Liver (tissue), 9 donors: ENCODE results near the gene EP400. TPM values are rescaled to one million over a fixed set of nuclear protein-coding genes. Genes with fewer than 3 reads are reported as not detected.

ENCODE experiments used
- DNase-seq: peaks from one replicate; pipeline ENCODE4 v3.0.0-alpha.2; 2017; ENCODE audit warnings: low spot score
- H3K27ac ChIP-seq, 2 donors: one replicate each; pipeline ENCODE4 v1.7.0; 2013; ENCODE audit warnings: inconsistent platforms in 2 of 2, low read length in 2 of 2, control low read depth in 1 of 2, low read depth in 1 of 2, mild to moderate bottlenecking in 1 of 2
- H3K27me3 ChIP-seq, 4 donors: one replicate each; pipeline versions ENCODE4 v1.6.1 to v1.7.0; 2013; ENCODE audit warnings: low read length in 3 of 4, inconsistent platforms in 1 of 4, mild to moderate bottlenecking in 1 of 4, moderate library complexity in 1 of 4; ENCODE audit not compliant: control insufficient read depth in 4 of 4, insufficient read depth in 4 of 4
- H3K36me3 ChIP-seq, 4 donors: one replicate each; pipeline versions ENCODE4 v1.6.1 to v1.7.0; 2013; ENCODE audit warnings: low read length in 3 of 4, mild to moderate bottlenecking in 3 of 4, low read depth in 1 of 4, moderate library complexity in 1 of 4; ENCODE audit not compliant: control insufficient read depth in 4 of 4, insufficient read depth in 3 of 4
- H3K4me1 ChIP-seq, 4 donors: one replicate each; pipeline versions ENCODE4 v1.6.1 to v1.7.0; 2013; ENCODE audit warnings: low read length in 3 of 4, mild to moderate bottlenecking in 3 of 4, moderate library complexity in 1 of 4; ENCODE audit not compliant: control insufficient read depth in 4 of 4, insufficient read depth in 4 of 4
- H3K4me3 ChIP-seq, 3 donors: one replicate each; pipeline versions ENCODE4 v1.6.1 to v1.7.0; 2013; ENCODE audit warnings: low read length in 3 of 3, control low read depth in 1 of 3, low read depth in 1 of 3, mild to moderate bottlenecking in 1 of 3
- H3K9ac ChIP-seq, 2 donors: one replicate each; pipeline ENCODE4 v1.7.0; 2013; ENCODE audit warnings: low read length in 2 of 2, mild to moderate bottlenecking in 2 of 2, moderate library complexity in 2 of 2, control low read depth in 1 of 2, low read depth in 1 of 2
- H3K9me3 ChIP-seq, 4 donors: one replicate each; pipeline versions ENCODE4 v1.6.1 to v1.7.0; 2013; ENCODE audit warnings: low read length in 3 of 4; ENCODE audit not compliant: control insufficient read depth in 4 of 4
- CTCF ChIP-seq: fragments of 150-350 bp; IDR thresholded peaks from 2 replicates; pipeline ENCODE4 v1.5.1; 2017; ENCODE audit warnings: improper control_type of control experiment, low read depth, low read length; ENCODE audit not compliant: missing input control
- EGR1 ChIP-seq, 2 donors: IDR thresholded peaks; 2 replicates each; pipeline ENCODE4 v1.6.1; 2016 to 2018; ENCODE audit warnings: antibody characterized with exemption in 2 of 2, low read depth in 2 of 2
- FOXA1 ChIP-seq: IDR thresholded peaks from 2 replicates; pipeline ENCODE4 v1.6.1; 2016; ENCODE audit warnings: antibody characterized with exemption
- FOXA2 ChIP-seq: IDR thresholded peaks from 2 replicates; pipeline ENCODE4 v1.6.1; 2016; ENCODE audit warnings: antibody characterized with exemption
- GABPA ChIP-seq, 2 donors: IDR thresholded peaks in 1 of 2; conservative IDR thresholded peaks in 1 of 2; 2 replicates each; pipeline ENCODE4 v1.6.1; 2016; ENCODE audit warnings: antibody characterized with exemption in 2 of 2, mild to moderate bottlenecking in 1 of 2, moderate library complexity in 1 of 2
- HNF4A ChIP-seq, 2 donors: conservative IDR thresholded peaks; 2 replicates each; pipeline ENCODE4 v1.6.1; 2016; ENCODE audit warnings: antibody characterized with exemption in 2 of 2, mild to moderate bottlenecking in 2 of 2
- HNF4G ChIP-seq: IDR thresholded peaks from 2 replicates; pipeline ENCODE4 v1.6.1; 2016; ENCODE audit warnings: antibody characterized with exemption
- NR2F2 ChIP-seq: IDR thresholded peaks from 2 replicates; pipeline ENCODE4 v1.6.1; 2016; ENCODE audit warnings: antibody characterized with exemption
- RAD21 ChIP-seq, 2 donors: IDR thresholded peaks; 2 replicates each; pipeline ENCODE4 v1.6.1; 2016; ENCODE audit warnings: antibody characterized with exemption in 2 of 2, mild to moderate bottlenecking in 2 of 2
- SP1 ChIP-seq: IDR thresholded peaks from 2 replicates; pipeline ENCODE4 v1.6.1; 2018; ENCODE audit warnings: antibody characterized with exemption, mild to moderate bottlenecking
- YY1 ChIP-seq: IDR thresholded peaks from 2 replicates; pipeline ENCODE4 v1.6.1; 2016; ENCODE audit warnings: antibody characterized with exemption, mild to moderate bottlenecking
- WGBS: extraction: QIAGEN DNeasy Blood & Tissue Kit; methylation state at CpG from one replicate; pipeline ENCODE4 v1.1.7; 2013; 5-methylcytosine and 5-hydroxymethylcytosine counted together
- polyA plus RNA-seq, 2 donors: library from polyadenylated mRNA; stranded (reverse) in 1 of 2; unstranded in 1 of 2; fragments of 200-250 nt in 1 of 2; fragments of >200 nt in 1 of 2; fragmentation: Nextera tagmentation in 1 of 2; extraction: Ambion mirVana in 1 of 2; gene quantifications; one replicate each; pipeline versions ENCODE4 v1.2.1 to v1.2.3, GENCODE V29; 2013 to 2015
- total RNA-seq, 2 donors: library from RNA; depleted of rRNA; stranded (reverse); fragments of >200 nt; gene quantifications; one replicate each; pipeline ENCODE4 v1.2.3, GENCODE V29; 2014
- TF ChIP-seq, protein P1 (sequence below): IDR thresholded peaks from 2 replicates; pipeline ENCODE4 v1.6.1; 2016; ENCODE audit warnings: antibody characterized with exemption
- TF ChIP-seq, protein P2 (sequence below): IDR thresholded peaks from 2 replicates; pipeline ENCODE4 v1.6.1; 2016; ENCODE audit warnings: antibody characterized with exemption
- TF ChIP-seq, protein P3 (sequence below): IDR thresholded peaks from 2 replicates; pipeline ENCODE4 v1.6.1; 2016; ENCODE audit warnings: antibody characterized with exemption, mild to moderate bottlenecking
- donor health status: healthy.
- donor health status: healthy.
- donor health status: healthy.
- donor health status: healthy.
- donor health status: healthy.

EP400 gene
- total and polyA plus RNA-seq, 4 donors: 4.7 to 12.4 (median 7.1) TPM

DNA sequence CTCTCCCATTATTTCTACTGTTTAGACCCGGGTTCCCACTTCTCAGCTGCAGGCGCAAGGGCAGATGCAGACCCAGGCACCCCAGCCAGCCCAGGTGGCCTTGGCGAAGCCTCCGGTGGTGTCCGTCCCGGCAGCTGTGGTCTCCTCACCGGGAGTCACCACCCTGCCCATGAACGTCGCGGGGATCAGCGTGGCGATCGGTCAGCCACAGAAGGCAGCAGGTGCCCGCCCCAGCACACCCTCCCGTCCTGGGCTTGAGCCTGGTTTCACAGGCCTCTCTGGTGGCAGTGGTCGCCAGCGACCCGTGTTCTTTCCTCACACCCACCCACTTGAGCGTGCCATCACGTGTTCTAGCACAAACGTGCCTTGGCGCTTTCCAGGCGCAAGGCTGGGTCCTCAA, 117.0 kb downstream of the EP400 start:
- no peaks in the 10 kb centered on the region for H3K4me1 ChIP-seq
- WGBS: 95% methylated on average over 23 of the region's 23 CpGs
- TF ChIP-seq HNF4A (conservative IDR thresholded peaks at IDR 0.05) (no peak), EGR1 (IDR thresholded peaks at IDR 0.05; ENCODE audit: low read depth in 2 of 2) (no peak), YY1 (no peak), CTCF (no peak), RAD21 (IDR thresholded peaks at IDR 0.05) (no peak)
- peaks cover 11 to 83% (median 33%) of the 10 kb centered on the region in 4 donors for H3K36me3 ChIP-seq
- no peak overlapping the region for H3K4me3 ChIP-seq
- H3K9ac ChIP-seq: no peak overlapping the region
- no peak overlapping the region for H3K27ac ChIP-seq
- no peaks in the 10 kb centered on the region for H3K9me3 ChIP-seq
- no peaks in the 10 kb centered on the region for H3K27me3 ChIP-seq
- no peak for DNase-seq

GRCh38 chr12:132067182-132067581, 117.4 kb downstream of the EP400 start:
- WGBS: 95% methylated on average over 7 of the region's 7 CpGs
- peaks cover 11 to 80% (median 33%) of the 10 kb centered on the region in 4 donors for H3K36me3 ChIP-seq
- H3K9me3 ChIP-seq: no peaks in the 10 kb centered on the region
- no peaks in the 10 kb centered on the region for H3K27me3 ChIP-seq
- no peaks in the 10 kb centered on the region for H3K4me1 ChIP-seq
- no peak for TF ChIP-seq FOXA2
- TF ChIP-seq HNF4A (conservative IDR thresholded peaks at IDR 0.05): no peak
- TF ChIP-seq HNF4G: no peak
- TF ChIP-seq, protein P1, sequence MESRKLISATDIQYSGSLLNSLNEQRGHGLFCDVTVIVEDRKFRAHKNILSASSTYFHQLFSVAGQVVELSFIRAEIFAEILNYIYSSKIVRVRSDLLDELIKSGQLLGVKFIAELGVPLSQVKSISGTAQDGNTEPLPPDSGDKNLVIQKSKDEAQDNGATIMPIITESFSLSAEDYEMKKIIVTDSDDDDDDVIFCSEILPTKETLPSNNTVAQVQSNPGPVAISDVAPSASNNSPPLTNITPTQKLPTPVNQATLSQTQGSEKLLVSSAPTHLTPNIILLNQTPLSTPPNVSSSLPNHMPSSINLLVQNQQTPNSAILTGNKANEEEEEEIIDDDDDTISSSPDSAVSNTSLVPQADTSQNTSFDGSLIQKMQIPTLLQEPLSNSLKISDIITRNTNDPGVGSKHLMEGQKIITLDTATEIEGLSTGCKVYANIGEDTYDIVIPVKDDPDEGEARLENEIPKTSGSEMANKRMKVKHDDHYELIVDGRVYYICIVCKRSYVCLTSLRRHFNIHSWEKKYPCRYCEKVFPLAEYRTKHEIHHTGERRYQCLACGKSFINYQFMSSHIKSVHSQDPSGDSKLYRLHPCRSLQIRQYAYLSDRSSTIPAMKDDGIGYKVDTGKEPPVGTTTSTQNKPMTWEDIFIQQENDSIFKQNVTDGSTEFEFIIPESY: no peak
- no peak for TF ChIP-seq GABPA (IDR thresholded peaks at IDR 0.05 in 1 of 2, conservative IDR thresholded peaks at IDR 0.05 in 1 of 2)
- TF ChIP-seq RAD21 (IDR thresholded peaks at IDR 0.05): no peak
- no peak for TF ChIP-seq EGR1 (IDR thresholded peaks at IDR 0.05; ENCODE audit: low read depth in 2 of 2)
- no peak for TF ChIP-seq NR2F2
- no peak for TF ChIP-seq FOXA1
- H3K27ac ChIP-seq: no peak overlapping the region
- no peak overlapping the region for H3K9ac ChIP-seq
- no peak overlapping the region for H3K4me3 ChIP-seq
- no peak for DNase-seq

GRCh38 chr12:132068250-132068649, 118.5 kb downstream of the EP400 start:
- H3K27me3 ChIP-seq: no peaks in the 10 kb centered on the region
- no peak overlapping the region for H3K9ac ChIP-seq
- no peak overlapping the region for H3K4me3 ChIP-seq
- no peaks in the 10 kb centered on the region for H3K4me1 ChIP-seq
- no peak for DNase-seq
- no peaks in the 10 kb centered on the region for H3K9me3 ChIP-seq
- peaks cover 11 to 75% (median 29%) of the 10 kb centered on the region in 4 donors for H3K36me3 ChIP-seq
- WGBS: 98% methylated on average over 5 of the region's 5 CpGs
- H3K27ac ChIP-seq: no peak overlapping the region
- no peak for TF ChIP-seq FOXA2
- TF ChIP-seq, protein P2, sequence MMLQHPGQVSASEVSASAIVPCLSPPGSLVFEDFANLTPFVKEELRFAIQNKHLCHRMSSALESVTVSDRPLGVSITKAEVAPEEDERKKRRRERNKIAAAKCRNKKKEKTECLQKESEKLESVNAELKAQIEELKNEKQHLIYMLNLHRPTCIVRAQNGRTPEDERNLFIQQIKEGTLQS: no peak
- TF ChIP-seq CTCF: no peak
- TF ChIP-seq RAD21 (IDR thresholded peaks at IDR 0.05): no peak
- TF ChIP-seq SP1: no peak
- TF ChIP-seq, protein P3, sequence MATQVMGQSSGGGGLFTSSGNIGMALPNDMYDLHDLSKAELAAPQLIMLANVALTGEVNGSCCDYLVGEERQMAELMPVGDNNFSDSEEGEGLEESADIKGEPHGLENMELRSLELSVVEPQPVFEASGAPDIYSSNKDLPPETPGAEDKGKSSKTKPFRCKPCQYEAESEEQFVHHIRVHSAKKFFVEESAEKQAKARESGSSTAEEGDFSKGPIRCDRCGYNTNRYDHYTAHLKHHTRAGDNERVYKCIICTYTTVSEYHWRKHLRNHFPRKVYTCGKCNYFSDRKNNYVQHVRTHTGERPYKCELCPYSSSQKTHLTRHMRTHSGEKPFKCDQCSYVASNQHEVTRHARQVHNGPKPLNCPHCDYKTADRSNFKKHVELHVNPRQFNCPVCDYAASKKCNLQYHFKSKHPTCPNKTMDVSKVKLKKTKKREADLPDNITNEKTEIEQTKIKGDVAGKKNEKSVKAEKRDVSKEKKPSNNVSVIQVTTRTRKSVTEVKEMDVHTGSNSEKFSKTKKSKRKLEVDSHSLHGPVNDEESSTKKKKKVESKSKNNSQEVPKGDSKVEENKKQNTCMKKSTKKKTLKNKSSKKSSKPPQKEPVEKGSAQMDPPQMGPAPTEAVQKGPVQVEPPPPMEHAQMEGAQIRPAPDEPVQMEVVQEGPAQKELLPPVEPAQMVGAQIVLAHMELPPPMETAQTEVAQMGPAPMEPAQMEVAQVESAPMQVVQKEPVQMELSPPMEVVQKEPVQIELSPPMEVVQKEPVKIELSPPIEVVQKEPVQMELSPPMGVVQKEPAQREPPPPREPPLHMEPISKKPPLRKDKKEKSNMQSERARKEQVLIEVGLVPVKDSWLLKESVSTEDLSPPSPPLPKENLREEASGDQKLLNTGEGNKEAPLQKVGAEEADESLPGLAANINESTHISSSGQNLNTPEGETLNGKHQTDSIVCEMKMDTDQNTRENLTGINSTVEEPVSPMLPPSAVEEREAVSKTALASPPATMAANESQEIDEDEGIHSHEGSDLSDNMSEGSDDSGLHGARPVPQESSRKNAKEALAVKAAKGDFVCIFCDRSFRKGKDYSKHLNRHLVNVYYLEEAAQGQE: no peak
- no peak for TF ChIP-seq YY1
- no peak for TF ChIP-seq NR2F2
- TF ChIP-seq HNF4G: no peak
